ENCODE measurements around the gene CSNK1D. TPM values are rescaled to one million over a fixed set of nuclear protein-coding genes. Genes with fewer than 3 reads are reported as not detected.
A peak's percentile ranks its signal among the peaks of the same experiment; 100 is the strongest.

Gene CSNK1D
- total RNA-seq, 1 experiment from 2014 or later = 191 TPM

- ChIA-PET POLR2A (interaction anchor here (1.0 kb wide), 1 partner anchor 28 kb away, joined by 3 read pairs; the partner anchor contains the start of gene CSNK1D), CTCF (interaction anchor here (0.6 to 1.4 kb wide), 4 partner anchors 36 to 691 kb away, joined by 3 to 5 read pairs (median 4); no protein-coding TSS in a partner anchor)
- no peak for DNase-seq (ENCODE audit: unreplicated experiment)
- no peak overlapping the region for H3K4me3 Mint-ChIP-seq (ENCODE audit: unreplicated experiment)
- no peaks in the 10 kb centered on the region for H3K36me3 Mint-ChIP-seq (ENCODE audit: insufficient read depth, unreplicated experiment)
- no TSS peak for BruUV-seq (replicated peaks)
- H3K27ac Mint-ChIP-seq (ENCODE audit: low read depth, unreplicated experiment) = no peak overlapping the region
- H3K27me3 Mint-ChIP-seq (ENCODE audit: insufficient read depth, unreplicated experiment) = no peaks in the 10 kb centered on the region
- TF ChIP-seq CTCF (IDR thresholded peaks at IDR 0.05; ENCODE audit: unreplicated experiment) = no peak
- intact Hi-C loops (cut with micrococcal nuclease) = no loop called here
- peaks cover 33% of the 10 kb centered on the region for H3K4me1 Mint-ChIP-seq (ENCODE audit: insufficient read depth, unreplicated experiment)
- H3K9me3 Mint-ChIP-seq (ENCODE audit: unreplicated experiment) = no peaks in the 10 kb centered on the region
Observed at GRCh38 chr17:82301916-82302567, 28.5 kb upstream of the CSNK1D start.

- no peak overlapping the region for H3K27ac Mint-ChIP-seq (ENCODE audit: low read depth, unreplicated experiment)
- no peak overlapping the region for H3K4me3 Mint-ChIP-seq (ENCODE audit: unreplicated experiment)
- H3K36me3 Mint-ChIP-seq (ENCODE audit: insufficient read depth, unreplicated experiment) = no peaks in the 10 kb centered on the region
- no peaks in the 10 kb centered on the region for H3K9me3 Mint-ChIP-seq (ENCODE audit: unreplicated experiment)
- BruUV-seq (replicated peaks) = no TSS peak
- no peak for DNase-seq (ENCODE audit: unreplicated experiment)
- POLR2A ChIA-PET = interaction anchor here (0.7 to 1.7 kb wide), 6 partner anchors 9 to 66 kb away, joined by 3 to 8 read pairs (median 4); partner anchors contain the start of gene CSNK1D
- TF ChIP-seq CTCF (IDR thresholded peaks at IDR 0.05; ENCODE audit: unreplicated experiment) = no peak
- H3K27me3 Mint-ChIP-seq (ENCODE audit: insufficient read depth, unreplicated experiment) = no peaks in the 10 kb centered on the region
- H3K4me1 Mint-ChIP-seq (ENCODE audit: insufficient read depth, unreplicated experiment) = peaks cover 39% of the 10 kb centered on the region
- intact Hi-C loops (cut with micrococcal nuclease) = no loop called here
- CTCF ChIA-PET = interaction anchor here (0.6 to 1.4 kb wide), 5 partner anchors 32 to 691 kb away, joined by 3 to 6 read pairs (median 4); partner anchors contain the start of gene SECTM1
Observed at GRCh38 chr17:82301300-82301915, 27.9 kb upstream of the CSNK1D start.

- Mint-ChIP-seq H3K9me3 (ENCODE audit: unreplicated experiment) (no peaks in the 10 kb centered on the region), H3K27ac (ENCODE audit: low read depth, unreplicated experiment) (no peak overlapping the region), H3K27me3 (ENCODE audit: insufficient read depth, unreplicated experiment) (no peaks in the 10 kb centered on the region), H3K4me1 (ENCODE audit: insufficient read depth, unreplicated experiment) (peaks cover 40% of the 10 kb centered on the region), H3K4me3 (ENCODE audit: unreplicated experiment) (no peak overlapping the region), H3K36me3 (ENCODE audit: insufficient read depth, unreplicated experiment) (no peaks in the 10 kb centered on the region)
- TF ChIP-seq CTCF (IDR thresholded peaks at IDR 0.05; ENCODE audit: unreplicated experiment) = peak; percentile 62
- ChIA-PET CTCF (interaction anchor here (0.7 to 1.4 kb wide), 5 partner anchors 17 to 473 kb away, joined by 3 to 6 read pairs (median 5); partner anchors contain the start of genes CD7 and SECTM1), POLR2A (interaction anchor here (0.7 to 1.7 kb wide), 8 partner anchors 8 to 65 kb away, joined by 3 to 8 read pairs (median 4); partner anchors contain the start of gene CSNK1D)
- intact Hi-C loops (cut with micrococcal nuclease) = no loop called here
- peak; percentile 71 for DNase-seq (ENCODE audit: unreplicated experiment)
- BruUV-seq (replicated peaks) = no TSS peak
Observed at GRCh38 chr17:82300707-82301270, 27.3 kb upstream of the CSNK1D start.

- Mint-ChIP-seq H3K4me3 (ENCODE audit: unreplicated experiment) (peak overlapping the region; percentile 28), H3K4me1 (ENCODE audit: insufficient read depth, unreplicated experiment) (peaks cover 45% of the 10 kb centered on the region), H3K27me3 (ENCODE audit: insufficient read depth, unreplicated experiment) (no peaks in the 10 kb centered on the region), H3K27ac (ENCODE audit: low read depth, unreplicated experiment) (peak overlapping the region; percentile 59), H3K9me3 (ENCODE audit: unreplicated experiment) (no peaks in the 10 kb centered on the region), H3K36me3 (ENCODE audit: insufficient read depth, unreplicated experiment) (no peaks in the 10 kb centered on the region)
- intact Hi-C loops (cut with micrococcal nuclease) = no loop called here
- ChIA-PET POLR2A (interaction anchor here (0.7 to 1.7 kb wide), 6 partner anchors 8 to 64 kb away, joined by 3 to 8 read pairs (median 4); no protein-coding TSS in a partner anchor), CTCF (interaction anchor here (0.7 to 2.8 kb wide), 6 partner anchors 9 to 472 kb away, joined by 3 to 14 read pairs (median 5); partner anchors contain the start of gene CD7)
- BruUV-seq (replicated peaks) = no TSS peak
- DNase-seq (ENCODE audit: unreplicated experiment) = no peak
- TF ChIP-seq CTCF (IDR thresholded peaks at IDR 0.05; ENCODE audit: unreplicated experiment) = no peak
Observed at GRCh38 chr17:82300228-82300627, 26.7 kb upstream of the CSNK1D start.
